ENCODE data around the gene ZFY. TPM values are rescaled to one million over a fixed set of nuclear protein-coding genes. Genes with fewer than 3 reads are reported as not detected.

Gene ZFY
- total RNA-seq, 2 experiments from 2014 or later: 13.4 to 16.8 TPM

GRCh38 chrY:2896050-2896449 lies 39.1 kb upstream of the ZFY start:
- no peaks in the 10 kb centered on the region for H3K27me3 Mint-ChIP-seq
- ATAC-seq (no peak), DNase-seq (no peak)
- H3K9me3 Mint-ChIP-seq: no peaks in the 10 kb centered on the region
- no peak overlapping the region for H3K4me3 Mint-ChIP-seq
- TF ChIP-seq, protein P1, sequence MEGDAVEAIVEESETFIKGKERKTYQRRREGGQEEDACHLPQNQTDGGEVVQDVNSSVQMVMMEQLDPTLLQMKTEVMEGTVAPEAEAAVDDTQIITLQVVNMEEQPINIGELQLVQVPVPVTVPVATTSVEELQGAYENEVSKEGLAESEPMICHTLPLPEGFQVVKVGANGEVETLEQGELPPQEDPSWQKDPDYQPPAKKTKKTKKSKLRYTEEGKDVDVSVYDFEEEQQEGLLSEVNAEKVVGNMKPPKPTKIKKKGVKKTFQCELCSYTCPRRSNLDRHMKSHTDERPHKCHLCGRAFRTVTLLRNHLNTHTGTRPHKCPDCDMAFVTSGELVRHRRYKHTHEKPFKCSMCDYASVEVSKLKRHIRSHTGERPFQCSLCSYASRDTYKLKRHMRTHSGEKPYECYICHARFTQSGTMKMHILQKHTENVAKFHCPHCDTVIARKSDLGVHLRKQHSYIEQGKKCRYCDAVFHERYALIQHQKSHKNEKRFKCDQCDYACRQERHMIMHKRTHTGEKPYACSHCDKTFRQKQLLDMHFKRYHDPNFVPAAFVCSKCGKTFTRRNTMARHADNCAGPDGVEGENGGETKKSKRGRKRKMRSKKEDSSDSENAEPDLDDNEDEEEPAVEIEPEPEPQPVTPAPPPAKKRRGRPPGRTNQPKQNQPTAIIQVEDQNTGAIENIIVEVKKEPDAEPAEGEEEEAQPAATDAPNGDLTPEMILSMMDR (IDR thresholded peaks at IDR 0.05): no peak
- ChIA-PET CTCF (no interaction called here), POLR2A (no interaction called here)
- H3K27ac Mint-ChIP-seq: no peak overlapping the region
- intact Hi-C loops (cut with micrococcal nuclease): no loop called here
- H3K36me3 Mint-ChIP-seq (ENCODE audit: low read depth): no peaks in the 10 kb centered on the region
- no peaks in the 10 kb centered on the region for H3K4me1 Mint-ChIP-seq (ENCODE audit: low read depth)

DNA sequence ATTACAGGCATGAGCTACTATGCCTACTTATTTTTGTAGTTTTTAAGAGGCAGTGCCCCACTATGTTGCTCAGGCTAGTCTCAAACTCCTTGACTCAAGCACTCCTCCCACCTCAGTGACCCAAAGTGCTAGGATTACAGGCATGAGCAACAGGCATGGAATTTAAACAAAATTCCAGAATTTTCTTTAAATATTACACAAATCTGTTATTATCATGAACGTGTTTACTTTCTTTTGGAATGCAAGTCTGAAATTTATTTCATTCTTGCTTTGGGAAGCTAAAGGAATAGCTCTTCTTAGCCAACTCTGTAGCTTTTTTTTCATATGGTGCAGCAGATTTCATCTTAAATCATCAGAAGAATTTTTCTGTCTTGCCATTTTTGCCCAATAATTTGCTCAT lies 27.8 kb upstream of the ZFY start:
- intact Hi-C loops (cut with micrococcal nuclease): no loop called here
- TF ChIP-seq, protein P1 (IDR thresholded peaks at IDR 0.05): no peak
- CTCF ChIA-PET: no interaction called here
- no peak for DNase-seq
- ATAC-seq: no peak
- POLR2A ChIA-PET: no interaction called here
- Mint-ChIP-seq H3K4me1 (ENCODE audit: low read depth) (peaks cover 2% of the 10 kb centered on the region), H3K27ac (no peak overlapping the region), H3K9me3 (peaks cover 5% of the 10 kb centered on the region), H3K27me3 (no peaks in the 10 kb centered on the region), H3K36me3 (ENCODE audit: low read depth) (peaks cover 2% of the 10 kb centered on the region), H3K4me3 (no peak overlapping the region)

GRCh38 chrY:2913066-2913815 lies 21.9 kb upstream of the ZFY start:
- H3K9me3 Mint-ChIP-seq: peaks cover 5% of the 10 kb centered on the region
- H3K27me3 Mint-ChIP-seq: no peaks in the 10 kb centered on the region
- H3K4me3 Mint-ChIP-seq: no peak overlapping the region
- H3K27ac Mint-ChIP-seq: peak overlapping the region; percentile 34
- intact Hi-C loops (cut with micrococcal nuclease): no loop called here
- DNase-seq (peak; percentile 53), ATAC-seq (peak; percentile 84)
- CTCF ChIA-PET: interaction anchor here (0.6 kb wide), 1 partner anchor 96 kb away, joined by 3 read pairs; no protein-coding TSS in a partner anchor
- H3K36me3 Mint-ChIP-seq (ENCODE audit: low read depth): peaks cover 2% of the 10 kb centered on the region
- POLR2A ChIA-PET: no interaction called here
- H3K4me1 Mint-ChIP-seq (ENCODE audit: low read depth): peaks cover 8% of the 10 kb centered on the region
- TF ChIP-seq, protein P1 (IDR thresholded peaks at IDR 0.05): no peak

DNA sequence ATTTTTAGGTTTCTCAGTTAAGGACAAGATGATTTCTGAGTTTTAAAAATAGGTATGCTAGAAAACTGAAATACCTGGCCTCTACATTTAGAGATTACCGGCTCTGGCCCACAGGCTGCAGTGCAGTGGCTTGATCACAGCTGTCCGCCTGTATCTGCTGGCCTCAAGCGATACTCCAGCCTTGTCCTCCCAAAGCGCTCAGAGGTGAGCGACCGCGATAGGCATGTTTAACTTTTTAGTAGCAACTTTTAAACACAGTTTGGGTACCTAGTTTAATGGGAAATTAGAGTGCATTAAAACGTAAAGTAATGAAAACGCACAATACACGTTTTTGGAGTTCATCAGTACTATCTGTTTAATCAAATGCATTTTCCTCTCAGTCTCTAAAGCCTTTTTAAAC lies 1.1 kb upstream of the ZFY start:
- Mint-ChIP-seq H3K27ac (peak overlapping the region; percentile 94), H3K36me3 (ENCODE audit: low read depth) (peaks cover 16% of the 10 kb centered on the region), H3K4me1 (ENCODE audit: low read depth) (peaks cover 20% of the 10 kb centered on the region), H3K9me3 (no peaks in the 10 kb centered on the region), H3K4me3 (peak overlapping the region; percentile 78), H3K27me3 (no peaks in the 10 kb centered on the region)
- DNase-seq (no peak), ATAC-seq (no peak)
- TF ChIP-seq, protein P1 (IDR thresholded peaks at IDR 0.05): no peak
- ChIA-PET POLR2A (no interaction called here), CTCF (no interaction called here)
- intact Hi-C loops (cut with micrococcal nuclease): loop anchor here (2.0 kb wide), 1 partner anchor 71 kb away; no protein-coding TSS in a partner anchor

DNA sequence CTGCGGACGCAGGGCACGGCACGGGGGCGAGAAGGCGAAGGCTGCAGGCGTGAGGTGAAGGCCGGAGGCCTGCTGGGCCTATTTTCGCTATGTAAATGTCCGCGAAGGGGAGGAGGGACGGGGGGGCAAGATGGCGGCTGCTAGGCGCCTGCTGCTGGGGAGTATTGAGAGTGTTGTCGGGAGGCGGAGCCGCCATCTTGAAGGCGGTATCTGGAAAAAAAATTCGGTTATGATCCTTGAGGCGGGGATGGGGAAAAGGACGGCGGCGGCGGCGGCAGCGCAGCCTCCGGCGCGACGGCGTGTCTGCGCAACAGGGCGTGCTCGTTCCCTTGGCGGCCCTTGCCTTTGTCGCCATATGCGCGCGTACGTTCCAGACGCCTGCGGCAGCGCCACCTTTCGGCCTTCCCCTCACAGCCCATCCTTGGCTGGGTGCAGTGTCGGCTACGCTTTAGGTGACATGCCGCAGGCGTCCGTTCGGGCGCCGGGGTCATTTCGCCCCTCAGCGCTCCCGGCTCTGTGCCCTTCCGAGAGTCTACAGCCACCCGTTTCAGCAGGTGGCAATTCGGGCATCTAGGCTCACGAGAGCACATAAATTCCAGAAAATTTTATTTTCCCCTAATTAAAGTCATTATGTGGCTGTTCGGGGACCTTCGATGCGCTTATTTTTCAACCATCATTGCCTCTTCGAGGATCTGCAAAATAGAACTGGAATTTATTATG lies 695 bp downstream of the ZFY start:
- TF ChIP-seq, protein P1 (IDR thresholded peaks at IDR 0.05): peak; percentile 55
- Mint-ChIP-seq H3K27me3 (no peaks in the 10 kb centered on the region), H3K4me3 (peak overlapping the region; percentile 78), H3K4me1 (ENCODE audit: low read depth) (peaks cover 30% of the 10 kb centered on the region), H3K9me3 (no peaks in the 10 kb centered on the region), H3K36me3 (ENCODE audit: low read depth) (peaks cover 21% of the 10 kb centered on the region), H3K27ac (peak overlapping the region; percentile 97)
- POLR2A ChIA-PET: interaction anchor here (1.1 kb wide), 1 partner anchor 110 kb away, joined by 3 read pairs; no protein-coding TSS in a partner anchor
- CTCF ChIA-PET: interaction anchor here (1.1 to 1.9 kb wide), 3 partner anchors 11 to 21 kb away, joined by 5 to 11 read pairs (median 6); no protein-coding TSS in a partner anchor
- DNase-seq (peak; percentile 89), ATAC-seq (peak; percentile 87)
- intact Hi-C loops (cut with micrococcal nuclease): loop anchor here (2.0 kb wide), 1 partner anchor 69 kb away; no protein-coding TSS in a partner anchor

Data from activated CD8-positive, alpha-beta T cell treated with anti-CD3 and anti-CD28 coated beads for 36 hours (primary cell).